HepG2 (cell line): Measurements from ENCODE around the gene WDFY1. TPM values are rescaled to one million over a fixed set of nuclear protein-coding genes. Genes with fewer than 3 reads are reported as not detected.

Experiments
- AGO2 ChIP-seq: fragments of 200-400 bp; formaldehyde crosslinking; optimal IDR thresholded peaks from 2 replicates; pipeline ENCODE3; 2017; ENCODE audit warnings: mild to moderate bottlenecking, low read depth, low read length, moderate library complexity
- ATF7-NPFF ChIP-seq: sonication (generic); formaldehyde crosslinking; IDR thresholded peaks from 2 replicates; pipeline ENCODE4 v1.8.1; 2023; ENCODE audit warnings: mild to moderate bottlenecking, low read depth, missing genetic modification reagents, moderate library complexity
- BRCA1 ChIP-seq: sonication (generic); formaldehyde crosslinking; IDR thresholded peaks from 2 replicates; pipeline ENCODE4 v1.4.0; 2020; ENCODE audit warnings: missing genetic modification reagents
- FOXJ3 ChIP-seq: sonication (generic); formaldehyde crosslinking; IDR thresholded peaks from 2 replicates; pipeline ENCODE4 v1.4.0; 2020; ENCODE audit warnings: missing genetic modification reagents, mild to moderate bottlenecking, borderline replicate concordance
- HOXA7 ChIP-seq: sonication (generic); formaldehyde crosslinking; IDR thresholded peaks from 2 replicates; pipeline ENCODE4 v1.8.1; 2022; ENCODE audit warnings: mild to moderate bottlenecking, missing genetic modification reagents, moderate library complexity
- IRF2 ChIP-seq: IDR thresholded peaks from 2 replicates; pipeline ENCODE4 v1.6.1; 2018; ENCODE audit warnings: missing genetic modification reagents, missing compliant biosample characterization
- KAT7 ChIP-seq: IDR thresholded peaks from 2 replicates; pipeline ENCODE4 v1.6.1; 2018; ENCODE audit warnings: borderline replicate concordance, missing compliant biosample characterization
- KLF11 ChIP-seq: IDR thresholded peaks from 2 replicates; pipeline ENCODE4 v1.6.1; 2016; ENCODE audit warnings: missing compliant biosample characterization
- MTA1 ChIP-seq: sonication (generic); formaldehyde crosslinking; IDR thresholded peaks from 2 replicates; pipeline ENCODE4 v1.4.0; 2020; ENCODE audit warnings: missing genetic modification reagents, mild to moderate bottlenecking, borderline replicate concordance
- NR2F1 ChIP-seq, 2 experiments: fragments of 450-650 bp in 1 of 2; formaldehyde crosslinking in 1 of 2; IDR thresholded peaks; 2 replicates each; pipeline versions ENCODE4 v1.5.0 to v1.6.1; 2016 to 2020; ENCODE audit warnings: mild to moderate bottlenecking in 1 of 2, missing compliant biosample characterization in 1 of 2, missing genetic modification reagents in 1 of 2, moderate library complexity in 1 of 2
- REPIN1 ChIP-seq: sonication (generic); formaldehyde crosslinking; IDR thresholded peaks from 2 replicates; pipeline ENCODE4 v1.8.0; 2022; ENCODE audit warnings: missing genetic modification reagents, low read depth, mild to moderate bottlenecking, borderline replicate concordance
- REXO4 ChIP-seq: sonication (generic); formaldehyde crosslinking; IDR thresholded peaks from 2 replicates; pipeline ENCODE4 v1.8.0; 2022; ENCODE audit warnings: missing genetic modification reagents, mild to moderate bottlenecking, borderline replicate concordance
- SAFB2 ChIP-seq: sonication (generic); formaldehyde crosslinking; IDR thresholded peaks from 2 replicates; pipeline ENCODE4 v1.5.1; 2020; ENCODE audit warnings: missing genetic modification reagents, low read depth, mild to moderate bottlenecking, borderline replicate concordance
- SPEN ChIP-seq: sonication (generic); formaldehyde crosslinking; IDR thresholded peaks from 2 replicates; pipeline ENCODE4 v1.5.1; 2020; ENCODE audit warnings: low read depth, mild to moderate bottlenecking, missing genetic modification reagents
- STAG1 ChIP-seq: sonication (generic); formaldehyde crosslinking; IDR thresholded peaks from 2 replicates; pipeline ENCODE4 v1.4.0; 2020; ENCODE audit warnings: missing genetic modification reagents
- ZNF256 ChIP-seq: sonication (generic); formaldehyde crosslinking; conservative IDR thresholded peaks from 2 replicates; pipeline ENCODE4 v1.4.0; 2020; ENCODE audit warnings: missing genetic modification reagents
- ZNF577 ChIP-seq: sonication (generic); formaldehyde crosslinking; IDR thresholded peaks from 2 replicates; pipeline ENCODE4 v1.4.0; 2020; ENCODE audit warnings: mild to moderate bottlenecking, low read depth, missing genetic modification reagents, borderline replicate concordance
- ZNF644 ChIP-seq: IDR thresholded peaks from 2 replicates; pipeline ENCODE4 v1.6.1; 2016; ENCODE audit warnings: low read depth
- ZNF781 ChIP-seq: sonication (generic); formaldehyde crosslinking; IDR thresholded peaks from 2 replicates; pipeline ENCODE4 v1.5.1; 2020; ENCODE audit warnings: borderline replicate concordance, mild to moderate bottlenecking, missing genetic modification reagents; ENCODE audit errors: not compliant biosample characterization
- ZNF841 ChIP-seq: sonication (generic); formaldehyde crosslinking; IDR thresholded peaks from 2 replicates; pipeline ENCODE4 v1.8.1; 2023; ENCODE audit warnings: missing genetic modification reagents, borderline replicate concordance
- polyA plus RNA-seq, 8 experiments: library from polyadenylated mRNA; depleted of rRNA in 3 of 8; stranded (reverse) in 7 of 8; unstranded in 1 of 8; fragments of >200 nt; fragmentation: Illumina TruSeq in 4 of 8; extraction: Trizol in 4 of 8; gene quantifications; 2 replicates each; pipeline versions ENCODE4 v1.2.1 to v1.2.3, GENCODE V29; 2011 to 2016; ENCODE audit warnings: low read depth in 4 of 8, missing spikeins in 1 of 8, mixed read lengths in 1 of 8; ENCODE audit not compliant: insufficient read depth in 1 of 8
- total RNA-seq, 5 experiments: library from RNA; depleted of rRNA; stranded (reverse); fragments of >200 nt; fragmentation: Illumina TruSeq; extraction: Trizol; gene quantifications; 2 replicates each; pipeline ENCODE4 v1.2.3, GENCODE V29; 2016; ENCODE audit warnings: low read depth in 1 of 5
- TF ChIP-seq, protein P1 (sequence below): sonication (generic); formaldehyde crosslinking; IDR thresholded peaks from 2 replicates; pipeline ENCODE4 v1.5.0; 2020; ENCODE audit warnings: missing genetic modification reagents
- TF ChIP-seq, protein P2 (sequence below): sonication (generic); formaldehyde crosslinking; IDR thresholded peaks from 2 replicates; pipeline ENCODE4 v1.5.0; 2020; ENCODE audit warnings: missing genetic modification reagents, mild to moderate bottlenecking, borderline replicate concordance
- TF ChIP-seq, protein P3 (sequence below): sonication (generic); formaldehyde crosslinking; IDR thresholded peaks from 2 replicates; pipeline ENCODE4 v1.8.0; 2022; ENCODE audit warnings: missing genetic modification reagents, mild to moderate bottlenecking, moderate library complexity, borderline replicate concordance
- TF ChIP-seq, protein P4 (sequence below): sonication (generic); formaldehyde crosslinking; IDR thresholded peaks from 2 replicates; pipeline ENCODE4 v1.4.0; 2020; ENCODE audit warnings: missing genetic modification reagents

Gene WDFY1
- total and polyA plus RNA-seq, 2 of the 13 experiments (the other 11 are each of a cell fraction or from before 2014, with no cell fraction given), result 77.0 to 78.4 TPM

DNA sequence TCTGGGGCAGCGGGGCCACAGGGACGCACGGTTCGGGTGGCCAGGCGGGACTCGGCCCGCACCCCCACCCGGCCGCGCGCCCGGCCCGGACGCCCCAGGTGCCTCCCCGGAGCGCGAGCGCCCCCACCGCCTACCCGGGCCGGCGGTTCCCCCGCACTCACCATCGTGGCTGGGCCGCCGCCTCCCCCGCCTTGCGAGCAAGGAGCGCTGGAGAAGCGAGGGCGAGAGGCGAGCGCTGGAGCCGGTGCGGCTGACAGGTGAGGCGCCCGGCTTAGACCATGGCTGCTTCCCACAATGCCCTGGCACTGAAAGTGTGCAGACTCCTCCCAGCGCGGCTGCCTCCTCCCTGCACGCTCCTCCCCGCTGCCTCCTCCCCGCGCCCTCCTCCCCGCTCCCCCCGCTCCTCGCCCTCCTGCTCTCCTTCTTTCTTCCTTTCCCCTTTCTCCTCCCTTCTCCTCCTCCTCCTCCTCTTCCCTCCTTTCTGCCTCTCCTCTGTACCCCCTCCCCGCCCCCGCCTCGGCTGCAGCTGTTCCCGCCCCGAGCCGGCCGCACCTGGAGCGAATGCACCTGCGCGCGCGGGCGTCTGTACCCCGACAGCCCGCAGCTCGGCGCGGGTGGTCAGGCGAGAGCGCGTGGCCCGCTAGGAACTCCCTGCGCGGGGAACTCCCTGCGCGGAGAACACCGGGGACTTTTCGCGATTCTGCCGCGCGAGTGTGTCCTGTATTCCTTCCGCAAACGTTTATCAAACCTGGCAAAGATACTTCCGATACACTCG lies 107.7 kb downstream of the WDFY1 start, which contains the start of gene AP1S3 (continued):
- TF ChIP-seq ZNF781, result no peak
- TF ChIP-seq, protein P1, sequence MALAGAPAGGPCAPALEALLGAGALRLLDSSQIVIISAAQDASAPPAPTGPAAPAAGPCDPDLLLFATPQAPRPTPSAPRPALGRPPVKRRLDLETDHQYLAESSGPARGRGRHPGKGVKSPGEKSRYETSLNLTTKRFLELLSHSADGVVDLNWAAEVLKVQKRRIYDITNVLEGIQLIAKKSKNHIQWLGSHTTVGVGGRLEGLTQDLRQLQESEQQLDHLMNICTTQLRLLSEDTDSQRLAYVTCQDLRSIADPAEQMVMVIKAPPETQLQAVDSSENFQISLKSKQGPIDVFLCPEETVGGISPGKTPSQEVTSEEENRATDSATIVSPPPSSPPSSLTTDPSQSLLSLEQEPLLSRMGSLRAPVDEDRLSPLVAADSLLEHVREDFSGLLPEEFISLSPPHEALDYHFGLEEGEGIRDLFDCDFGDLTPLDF (CRISPR knock-in tag), result no peak
- TF ChIP-seq ZNF841, result no peak
- 0 out of 2 replicates have a peak, but pooled peaks have one; percentile 68 for TF ChIP-seq MTA1
- TF ChIP-seq, protein P2, sequence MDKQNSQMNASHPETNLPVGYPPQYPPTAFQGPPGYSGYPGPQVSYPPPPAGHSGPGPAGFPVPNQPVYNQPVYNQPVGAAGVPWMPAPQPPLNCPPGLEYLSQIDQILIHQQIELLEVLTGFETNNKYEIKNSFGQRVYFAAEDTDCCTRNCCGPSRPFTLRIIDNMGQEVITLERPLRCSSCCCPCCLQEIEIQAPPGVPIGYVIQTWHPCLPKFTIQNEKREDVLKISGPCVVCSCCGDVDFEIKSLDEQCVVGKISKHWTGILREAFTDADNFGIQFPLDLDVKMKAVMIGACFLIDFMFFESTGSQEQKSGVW (CRISPR knock-in tag), result no peak
- TF ChIP-seq BRCA1 (CRISPR knock-in tag), result no peak
- TF ChIP-seq, protein P3, sequence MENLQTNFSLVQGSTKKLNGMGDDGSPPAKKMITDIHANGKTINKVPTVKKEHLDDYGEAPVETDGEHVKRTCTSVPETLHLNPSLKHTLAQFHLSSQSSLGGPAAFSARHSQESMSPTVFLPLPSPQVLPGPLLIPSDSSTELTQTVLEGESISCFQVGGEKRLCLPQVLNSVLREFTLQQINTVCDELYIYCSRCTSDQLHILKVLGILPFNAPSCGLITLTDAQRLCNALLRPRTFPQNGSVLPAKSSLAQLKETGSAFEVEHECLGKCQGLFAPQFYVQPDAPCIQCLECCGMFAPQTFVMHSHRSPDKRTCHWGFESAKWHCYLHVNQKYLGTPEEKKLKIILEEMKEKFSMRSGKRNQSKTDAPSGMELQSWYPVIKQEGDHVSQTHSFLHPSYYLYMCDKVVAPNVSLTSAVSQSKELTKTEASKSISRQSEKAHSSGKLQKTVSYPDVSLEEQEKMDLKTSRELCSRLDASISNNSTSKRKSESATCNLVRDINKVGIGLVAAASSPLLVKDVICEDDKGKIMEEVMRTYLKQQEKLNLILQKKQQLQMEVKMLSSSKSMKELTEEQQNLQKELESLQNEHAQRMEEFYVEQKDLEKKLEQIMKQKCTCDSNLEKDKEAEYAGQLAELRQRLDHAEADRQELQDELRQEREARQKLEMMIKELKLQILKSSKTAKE (CRISPR knock-in tag), result no peak
- no peak; the same call in 1 of the 2 replicates for TF ChIP-seq IRF2 (CRISPR knock-in tag)
- no peak for TF ChIP-seq ZNF256 (CRISPR knock-in tag)
- TF ChIP-seq FOXJ3 (CRISPR knock-in tag), result no peak
- peak; percentile 61 for TF ChIP-seq KAT7 (CRISPR knock-in tag)
- no peak; the same call in 1 of the 2 replicates for TF ChIP-seq ATF7-NPFF (CRISPR knock-in tag)
- peak; percentile 36; the same call in 1 of the 2 replicates for TF ChIP-seq STAG1 (CRISPR knock-in tag)
- TF ChIP-seq, protein P4, sequence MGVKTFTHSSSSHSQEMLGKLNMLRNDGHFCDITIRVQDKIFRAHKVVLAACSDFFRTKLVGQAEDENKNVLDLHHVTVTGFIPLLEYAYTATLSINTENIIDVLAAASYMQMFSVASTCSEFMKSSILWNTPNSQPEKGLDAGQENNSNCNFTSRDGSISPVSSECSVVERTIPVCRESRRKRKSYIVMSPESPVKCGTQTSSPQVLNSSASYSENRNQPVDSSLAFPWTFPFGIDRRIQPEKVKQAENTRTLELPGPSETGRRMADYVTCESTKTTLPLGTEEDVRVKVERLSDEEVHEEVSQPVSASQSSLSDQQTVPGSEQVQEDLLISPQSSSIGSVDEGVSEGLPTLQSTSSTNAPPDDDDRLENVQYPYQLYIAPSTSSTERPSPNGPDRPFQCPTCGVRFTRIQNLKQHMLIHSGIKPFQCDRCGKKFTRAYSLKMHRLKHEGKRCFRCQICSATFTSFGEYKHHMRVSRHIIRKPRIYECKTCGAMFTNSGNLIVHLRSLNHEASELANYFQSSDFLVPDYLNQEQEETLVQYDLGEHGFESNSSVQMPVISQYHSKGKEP (CRISPR knock-in tag), result no peak
- peak; percentile 40; the same call in 1 of the 2 replicates for TF ChIP-seq SPEN (CRISPR knock-in tag)
- no peak for TF ChIP-seq NR2F1 (CRISPR knock-in tag; IDR thresholded peaks at IDR 0.05)
- no peak for TF ChIP-seq KLF11 (CRISPR knock-in tag)
- no peak for TF ChIP-seq REXO4 (CRISPR knock-in tag)
- no peak for TF ChIP-seq ZNF644 (CRISPR knock-in tag)
- TF ChIP-seq SAFB2 (CRISPR knock-in tag), result peak; percentile 60; the same call in 1 of the 2 replicates
- TF ChIP-seq HOXA7 (CRISPR knock-in tag), result no peak
- TF ChIP-seq ZNF577 (CRISPR knock-in tag), result no peak
- 0 out of 2 replicates have a peak, but pooled peaks have one; percentile 70 for TF ChIP-seq REPIN1 (CRISPR knock-in tag)
- peak; percentile 47 for TF ChIP-seq AGO2
